Epithelial cell of proximal tubule (primary cell): ENCODE measurements around the gene RAI1. TPM values are rescaled to one million over a fixed set of nuclear protein-coding genes. Genes with fewer than 3 reads are reported as not detected.

ENCODE experiments used
- DNase-seq: peaks from one replicate; pipeline ENCODE4 v3.0.0-alpha.2; 2011; ENCODE audit warnings: low read depth
- H3K4me3 ChIP-seq: 2 replicates; pipeline ENCODE4 v1.5.1; 2011; ENCODE audit warnings: low read depth, mild to moderate bottlenecking, low read length
- CTCF ChIP-seq: conservative IDR thresholded peaks from 2 replicates; pipeline ENCODE4 v1.5.1; 2012; ENCODE audit warnings: low read depth, mild to moderate bottlenecking, low read length
- total RNA-seq: library from RNA; depleted of rRNA; stranded (reverse); fragments of >200 nt; gene quantifications from 2 replicates; pipeline ENCODE4 v1.2.3, GENCODE V29; 2015

Gene RAI1
- total RNA-seq, 1 donor from 2014 or later: 13.7 TPM

GRCh38 chr17:17830740-17831207, 149.5 kb downstream of the RAI1 start:
- DNase-seq: no peak
- no peak for TF ChIP-seq CTCF
- no peak overlapping the region for H3K4me3 ChIP-seq

GRCh38 chr17:17831208-17832031, 150.2 kb downstream of the RAI1 start:
- no peak for TF ChIP-seq CTCF
- H3K4me3 ChIP-seq: no peak overlapping the region
- no peak for DNase-seq

- DNase-seq: no peak
- H3K4me3 ChIP-seq: no peak overlapping the region
- no peak for TF ChIP-seq CTCF
These were observed 150.7 kb downstream of the RAI1 start for GRCh38 chr17:17832032-17832363.

- DNase-seq: no peak
- no peak overlapping the region for H3K4me3 ChIP-seq
- no peak for TF ChIP-seq CTCF
These were observed 152.6 kb downstream of the RAI1 start for GRCh38 chr17:17833658-17834357.

GRCh38 chr17:17834974-17835373, 153.7 kb downstream of the RAI1 start:
- peak overlapping the region; percentile 84 for H3K4me3 ChIP-seq
- TF ChIP-seq CTCF: no peak

GRCh38 chr17:17835415-17836249, 154.4 kb downstream of the RAI1 start:
- H3K4me3 ChIP-seq: peak overlapping the region; percentile 84
- DNase-seq: no peak
- TF ChIP-seq CTCF: no peak

More at GRCh38 chr17:17834974-17835373, 153.7 kb downstream of the RAI1 start:
- peak; percentile 61 for DNase-seq
